ENCODE measurements around the gene PLCG1.

The PLCG1 gene

GRCh38 chr20:41182296-41183212 is 45.2 kb downstream of the PLCG1 start:
- DNase-seq, result no peak

DNA sequence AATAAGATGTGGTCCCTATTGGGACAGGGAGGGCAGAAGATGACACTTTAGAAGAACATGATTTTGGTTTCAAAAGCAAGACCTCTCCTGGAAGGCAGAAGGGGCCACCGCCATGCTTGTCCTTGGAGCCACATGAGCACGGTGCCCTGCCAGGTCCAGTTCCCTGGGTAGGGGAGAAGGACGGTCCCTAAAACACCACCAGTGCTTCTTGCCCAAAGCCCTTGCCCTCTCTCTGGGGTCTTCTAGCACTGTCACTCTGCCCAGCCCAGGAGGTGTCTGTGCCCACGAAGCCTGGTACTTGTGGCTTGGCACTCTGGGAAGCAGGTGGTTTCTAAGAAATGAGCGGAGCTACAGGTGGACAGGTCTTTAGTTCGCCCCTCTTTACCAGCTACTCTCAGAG is 46.0 kb downstream of the PLCG1 start:
- no peak for DNase-seq

- no peak for DNase-seq
These were observed 46.5 kb downstream of the PLCG1 start for GRCh38 chr20:41183831-41184230.

DNA sequence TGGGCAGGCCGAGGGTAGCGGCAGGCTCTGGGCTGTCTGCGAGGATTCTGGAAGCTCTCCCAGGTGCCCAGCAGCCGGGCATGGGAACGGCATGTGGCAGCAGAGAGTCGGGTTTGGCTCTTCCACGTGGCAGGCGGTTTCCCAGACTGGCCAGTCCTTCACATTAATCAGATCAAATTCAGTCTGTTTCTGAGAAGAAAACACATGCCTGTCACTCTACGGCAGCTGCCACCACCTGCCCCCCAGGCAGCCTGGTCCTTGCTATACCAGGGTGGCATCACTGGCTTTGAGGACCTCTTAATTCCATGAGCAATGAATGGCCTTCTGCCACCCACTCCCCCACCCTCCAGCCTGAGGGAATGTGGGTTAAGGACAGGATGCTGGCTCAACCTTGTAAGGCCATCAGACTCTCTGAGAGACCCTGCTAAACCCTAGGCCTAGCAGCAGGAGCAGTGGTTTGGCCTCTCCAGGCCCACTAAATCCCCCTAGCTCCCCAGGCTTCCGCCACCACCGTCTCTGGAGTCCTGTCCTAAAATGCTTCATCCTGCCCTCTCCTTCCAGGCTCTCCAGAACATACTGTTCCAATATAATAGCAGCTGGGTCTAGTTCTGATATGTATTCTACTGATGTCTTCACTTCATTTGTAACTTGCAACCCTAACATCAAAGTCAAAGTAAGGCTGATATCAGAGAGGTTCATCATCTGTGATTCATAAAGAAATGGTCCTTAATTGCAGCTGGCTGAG is 47.8 kb downstream of the PLCG1 start:
- no peak for DNase-seq

DNA sequence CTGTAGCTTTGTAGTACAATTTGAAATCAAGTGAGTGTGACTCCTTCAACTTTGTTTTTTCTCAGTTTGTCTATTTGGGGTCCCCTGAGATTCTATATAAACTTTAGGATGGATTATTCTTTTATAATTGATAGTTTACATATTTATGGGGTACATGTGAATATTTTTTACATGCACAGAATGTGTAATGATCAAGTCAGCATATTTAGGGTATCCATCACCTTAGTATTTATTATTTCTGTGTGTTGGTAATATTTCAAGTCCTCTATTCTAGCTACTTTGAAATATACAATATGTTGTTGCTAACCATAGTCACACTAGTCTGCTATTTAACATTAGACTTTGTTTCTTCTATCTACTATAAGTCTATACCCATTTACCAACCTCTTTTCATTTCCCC is 50.3 kb downstream of the PLCG1 start:
- DNase-seq, result no peak

GRCh38 chr20:41191562-41192500 is 54.5 kb downstream of the PLCG1 start:
- DNase-seq, result no peak

DNA sequence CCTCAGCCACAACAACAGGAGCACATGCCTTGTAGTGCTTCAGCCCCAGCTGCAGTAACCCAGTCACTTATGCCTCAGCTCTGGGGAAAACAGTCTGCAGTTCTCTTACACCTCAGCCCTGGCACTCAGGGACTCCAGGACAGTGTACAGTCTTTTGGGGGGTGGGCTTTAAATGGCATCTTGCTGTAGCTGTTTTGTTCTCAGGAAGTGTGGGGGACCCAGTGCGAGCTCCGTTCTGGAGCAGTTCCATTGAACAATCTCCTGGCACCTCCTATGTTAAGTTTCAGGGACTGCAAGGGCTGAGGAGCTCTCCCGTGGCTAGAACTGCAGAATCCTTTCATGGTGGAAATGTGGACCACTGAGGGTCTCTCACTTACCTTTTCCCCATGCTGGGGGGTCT is 55.2 kb downstream of the PLCG1 start:
- DNase-seq, result no peak

GRCh38 chr20:41196653-41197225 is 59.4 kb downstream of the PLCG1 start:
- DNase-seq, result no peak

DNA sequence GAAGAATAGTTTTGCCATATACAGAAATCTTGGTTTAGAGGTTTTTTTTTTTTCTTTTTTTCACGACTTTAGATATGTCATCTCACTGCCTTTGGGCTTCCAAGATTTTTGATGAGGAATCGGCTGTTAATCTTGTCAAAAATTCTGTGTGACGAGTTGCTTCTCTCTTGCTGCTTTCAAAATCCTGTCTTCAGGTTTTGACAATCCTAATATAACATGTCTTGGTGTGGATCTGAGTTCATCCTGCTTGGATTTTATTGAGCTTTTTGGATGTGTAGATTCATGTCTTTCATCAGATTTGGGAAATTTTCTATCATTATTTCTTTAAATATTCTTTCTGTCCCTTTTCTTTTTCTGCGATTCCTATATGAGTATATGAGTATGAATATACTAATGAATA is 61.1 kb downstream of the PLCG1 start:
- DNase-seq, result no peak

- no peak for DNase-seq
These were observed 63.3 kb downstream of the PLCG1 start for GRCh38 chr20:41200446-41201202.

- no peak for DNase-seq
These were observed 64.4 kb downstream of the PLCG1 start for GRCh38 chr20:41201760-41202159.

DNA sequence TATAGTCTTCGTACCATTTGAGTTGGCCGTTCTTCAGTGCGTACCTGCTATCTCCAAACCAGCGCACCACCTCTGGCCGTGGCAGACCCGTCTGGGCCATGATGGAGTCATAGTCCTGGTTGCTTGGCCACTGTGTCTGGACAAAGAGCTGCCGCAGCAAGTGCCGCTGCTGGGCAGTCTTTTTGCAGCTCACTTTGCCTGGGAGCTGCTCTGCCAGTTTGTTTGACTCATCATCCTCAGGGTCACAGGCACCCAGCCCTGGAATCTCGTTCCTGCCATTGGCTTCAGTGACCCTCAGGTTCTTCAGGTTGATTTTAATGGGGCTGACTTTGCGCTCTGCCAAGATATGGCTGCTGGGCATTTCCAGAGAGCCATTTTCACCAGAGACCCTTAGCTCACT is 65.1 kb downstream of the PLCG1 start:
- no peak for DNase-seq

GRCh38 chr20:41203660-41204059 is 66.3 kb downstream of the PLCG1 start:
- no peak for DNase-seq

- DNase-seq, result no peak
These were observed 67.2 kb downstream of the PLCG1 start for GRCh38 chr20:41204304-41205265.

- DNase-seq, result no peak
These were observed 68.0 kb downstream of the PLCG1 start for GRCh38 chr20:41205313-41205712.

DNA sequence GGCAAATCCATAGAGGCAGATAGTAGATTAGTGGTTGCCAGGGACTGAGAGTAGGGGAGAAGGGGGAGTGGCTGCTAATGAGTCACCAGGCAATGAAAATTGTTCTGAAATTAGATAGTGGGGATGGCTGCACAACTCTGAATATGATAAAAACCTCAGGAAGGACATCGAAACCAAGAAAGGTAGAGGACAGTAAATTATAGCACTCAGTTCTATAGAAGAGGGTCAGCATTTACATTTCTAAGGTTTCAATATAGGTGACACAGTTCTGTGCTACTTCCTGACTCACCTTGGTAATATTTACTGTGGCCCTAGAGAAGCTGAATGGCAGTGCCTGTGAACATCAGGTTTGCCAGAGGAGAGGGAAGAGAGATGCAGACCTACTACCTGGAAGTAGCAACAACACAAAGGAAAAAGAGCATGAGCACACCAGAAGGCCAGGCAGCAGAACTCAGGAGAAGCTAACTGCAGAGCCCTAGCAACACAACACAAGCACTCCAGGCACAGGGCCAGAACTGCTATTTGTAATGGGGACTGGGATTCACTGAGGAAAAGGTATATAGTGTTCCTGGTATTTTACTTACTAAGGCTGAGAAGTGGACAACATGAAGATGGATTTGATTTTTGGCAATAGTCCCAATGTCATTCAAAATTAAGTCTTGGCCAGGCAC is 75.9 kb downstream of the PLCG1 start:
- no peak for DNase-seq

GRCh38 chr20:41214202-41214601 is 76.9 kb downstream of the PLCG1 start:
- no peak for DNase-seq

DNA sequence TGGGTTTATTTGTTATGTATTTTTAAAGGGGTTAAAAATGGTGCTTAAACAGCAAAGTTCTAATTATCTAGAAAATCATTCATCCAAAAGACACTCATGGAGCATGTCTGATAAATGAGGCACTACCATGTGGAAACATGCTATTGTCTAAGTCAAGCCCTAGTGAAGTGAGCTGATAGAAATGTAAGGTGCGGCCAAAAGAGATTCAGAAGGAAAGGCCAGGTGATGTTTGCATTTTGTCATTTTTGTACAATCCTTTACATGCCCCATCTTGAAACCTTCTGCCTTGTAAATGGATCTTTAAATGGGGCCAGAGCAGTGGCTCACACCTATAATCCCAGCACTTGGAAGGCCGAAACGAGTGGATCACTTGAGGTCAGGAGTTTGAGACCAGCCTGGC is 77.3 kb downstream of the PLCG1 start:
- no peak for DNase-seq

- DNase-seq, result no peak
These were observed 80.1 kb downstream of the PLCG1 start for GRCh38 chr20:41217422-41217821.

GRCh38 chr20:41218466-41218865 is 81.1 kb downstream of the PLCG1 start:
- DNase-seq, result no peak

All from NCI-H1048 (cell line).